GM12892 (cell line): ENCODE results near the gene CLSTN2.

ENCODE experiments used
- POLR2A ChIP-seq: IDR thresholded peaks from 2 replicates; pipeline ENCODE4 v1.6.1; 2011; ENCODE audit warnings: low read depth, low read length, control low read depth
- POLR2AphosphoS5 ChIP-seq: IDR thresholded peaks from 2 replicates; pipeline ENCODE4 v1.6.1; 2011; ENCODE audit warnings: low read depth, low read length, control low read depth
- TAF1 ChIP-seq: IDR thresholded peaks from 2 replicates; pipeline ENCODE4 v1.6.1; 2011; ENCODE audit warnings: low read depth, mild to moderate bottlenecking, control low read depth, low read length, borderline replicate concordance

- TF ChIP-seq POLR2A (no peak), POLR2AphosphoS5 (no peak), TAF1 (no peak)
Measured at GRCh38 chr3:140250010-140250855, 315.2 kb downstream of the CLSTN2 start.
